HUES48 (cell line): ENCODE results near the gene SNAP91.
"Not testable (repeated sequence)": the region's sequence is repeated elsewhere in the genome, so short reads cannot be mapped to it uniquely, and the experiment has no call there.

Experiments used
- H3K27ac ChIP-seq: one replicate; pipeline ENCODE4 v1.7.0; 2013; ENCODE audit warnings: low read depth, low read length, inconsistent platforms
- H3K27me3 ChIP-seq: 2 replicates; pipeline ENCODE4 v1.6.1; 2013; ENCODE audit warnings: mild to moderate bottlenecking, low read length; ENCODE audit not compliant: control insufficient read depth, insufficient read depth
- H3K36me3 ChIP-seq: 2 replicates; pipeline ENCODE4 v1.6.1; 2013; ENCODE audit warnings: low read length; ENCODE audit not compliant: control insufficient read depth, insufficient read depth
- H3K4me1 ChIP-seq: 2 replicates; pipeline ENCODE4 v1.6.1; 2013; ENCODE audit warnings: mild to moderate bottlenecking, low read length; ENCODE audit not compliant: control insufficient read depth, insufficient read depth
- H3K4me3 ChIP-seq: 2 replicates; pipeline ENCODE4 v1.5.1; 2013; ENCODE audit warnings: mild to moderate bottlenecking, low read depth, low read length
- H3K9ac ChIP-seq: 2 replicates; pipeline ENCODE4 v1.6.1; 2013; ENCODE audit warnings: mild to moderate bottlenecking, low read depth, low read length, moderate library complexity
- H3K9me3 ChIP-seq: 2 replicates; pipeline ENCODE4 v1.6.1; 2013; ENCODE audit warnings: low read length; ENCODE audit not compliant: control insufficient read depth, insufficient read depth

The SNAP91 gene

DNA sequence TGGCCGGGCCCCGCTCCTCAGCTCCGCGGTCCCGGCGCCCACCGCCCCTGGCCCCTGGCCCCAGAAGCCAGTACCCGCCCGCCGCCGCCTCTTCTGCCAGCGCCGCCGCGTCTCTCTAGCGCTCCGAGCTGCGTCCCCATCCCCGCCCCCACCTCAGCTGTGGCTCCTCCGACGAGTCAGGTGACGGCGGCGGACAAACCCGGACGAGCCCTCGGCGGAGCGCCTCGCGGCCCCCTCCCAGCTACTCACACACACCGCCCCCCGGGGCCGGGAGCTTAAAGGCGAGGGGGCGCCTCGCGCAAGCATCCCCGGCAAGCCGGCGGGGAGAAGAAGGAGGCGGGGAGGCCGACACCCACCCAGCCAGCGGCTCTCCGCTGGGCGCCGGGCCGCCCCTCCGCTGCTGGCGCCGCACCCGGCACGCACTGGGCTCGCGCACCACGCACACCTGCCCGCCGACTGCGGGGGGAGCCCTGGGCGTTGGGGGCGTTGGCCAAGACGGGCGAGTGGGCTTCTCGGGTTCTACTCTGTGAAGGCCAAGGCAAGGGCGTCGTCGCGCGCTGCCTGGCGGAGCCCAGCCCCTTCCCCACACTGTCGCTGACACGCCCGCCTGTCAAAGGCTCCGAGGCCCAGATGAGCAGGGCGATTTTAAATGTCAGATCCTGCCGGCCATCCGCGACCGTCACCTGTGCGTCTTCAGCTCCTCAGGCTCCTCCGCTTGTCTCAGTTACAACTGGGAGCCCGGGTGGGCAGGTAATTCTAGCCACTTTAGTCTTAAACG, at the start of gene SNAP91:
SNAP91 (minus strand) TSS at position 132 of the 778 bp plus-strand sequence. CDS start 1,174 bp downstream, outside the sequence.
- Histone ChIP-seq H3K9me3 (no peaks in the 10 kb centered on the region), H3K9ac (no peak within 1 kb of the TSS), H3K27me3 (peaks cover 57% of the 10 kb centered on the region), H3K27ac (no peak within 1 kb of the TSS), H3K4me1 (peaks cover 3% of the 10 kb centered on the region; the same call in 1 of the 2 replicates), H3K36me3 (no peaks in the 10 kb centered on the region), H3K4me3 (peak within 1 kb of the TSS; percentile 65)

GRCh38 chr6:83758533-83758932, 49.6 kb upstream of the SNAP91 start:
- H3K27me3 ChIP-seq = no peaks in the 10 kb centered on the region
- H3K4me1 ChIP-seq = 0 out of 2 replicates have a peak, but pooled peaks cover 4% of the 10 kb centered on the region
- no peak overlapping the region for H3K9ac ChIP-seq
- no peak overlapping the region for H3K4me3 ChIP-seq
- H3K27ac ChIP-seq = no peak overlapping the region
- H3K9me3 ChIP-seq = no peaks in the 10 kb centered on the region
- no peaks in the 10 kb centered on the region for H3K36me3 ChIP-seq

DNA sequence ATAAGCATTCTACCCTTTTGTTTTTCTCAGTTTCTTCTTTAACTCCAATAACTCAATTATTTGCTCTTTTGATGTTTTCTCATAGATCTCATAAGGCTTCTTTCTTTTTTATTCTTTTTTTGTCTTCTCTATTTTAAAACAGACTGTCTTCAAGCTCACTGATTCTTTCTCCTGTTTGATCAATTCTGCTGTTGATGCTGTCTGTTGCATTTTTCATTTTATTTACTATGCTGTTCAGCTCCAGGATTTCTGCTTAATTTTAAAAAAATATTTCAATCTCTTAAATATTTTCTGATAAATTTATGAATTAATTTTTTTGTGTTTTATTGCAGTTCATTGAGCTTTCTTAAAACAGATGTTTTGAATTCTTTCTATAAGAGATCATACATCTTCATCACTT, 48.1 kb upstream of the SNAP91 start:
- Histone ChIP-seq H3K36me3 (no peaks in the 10 kb centered on the region), H3K9me3 (no peaks in the 10 kb centered on the region), H3K27me3 (no peaks in the 10 kb centered on the region), H3K4me1 (no peaks in the 10 kb centered on the region), H3K27ac (no peak overlapping the region), H3K9ac (no peak overlapping the region), H3K4me3 (no peak overlapping the region)

GRCh38 chr6:83756565-83756964, 47.7 kb upstream of the SNAP91 start:
- Histone ChIP-seq H3K36me3 (no peaks in the 10 kb centered on the region), H3K27ac (no peak overlapping the region), H3K9ac (no peak overlapping the region), H3K9me3 (no peaks in the 10 kb centered on the region), H3K27me3 (no peaks in the 10 kb centered on the region), H3K4me1 (no peaks in the 10 kb centered on the region), H3K4me3 (no peak overlapping the region)

DNA sequence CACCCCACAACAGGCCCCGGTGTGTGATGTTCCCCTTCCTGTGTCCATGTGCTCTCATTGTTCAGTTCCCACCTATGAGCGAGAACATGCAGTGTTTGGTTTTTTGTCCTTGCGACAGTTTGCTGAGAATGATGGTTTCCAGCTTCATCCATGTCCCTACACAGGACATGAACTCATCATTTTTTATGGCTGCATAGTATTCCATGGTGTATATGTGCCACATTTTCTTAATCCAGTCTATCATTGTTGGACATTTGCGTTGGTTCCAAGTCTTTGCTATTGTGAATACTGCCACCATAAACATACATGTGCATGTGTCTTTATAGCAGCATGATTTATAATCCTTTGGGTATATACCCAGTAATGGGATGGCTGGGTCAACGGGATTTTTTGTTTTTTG, 43.5 kb upstream of the SNAP91 start:
- not testable (repeated sequence) for H3K27ac ChIP-seq, H3K9ac ChIP-seq, H3K36me3 ChIP-seq

DNA sequence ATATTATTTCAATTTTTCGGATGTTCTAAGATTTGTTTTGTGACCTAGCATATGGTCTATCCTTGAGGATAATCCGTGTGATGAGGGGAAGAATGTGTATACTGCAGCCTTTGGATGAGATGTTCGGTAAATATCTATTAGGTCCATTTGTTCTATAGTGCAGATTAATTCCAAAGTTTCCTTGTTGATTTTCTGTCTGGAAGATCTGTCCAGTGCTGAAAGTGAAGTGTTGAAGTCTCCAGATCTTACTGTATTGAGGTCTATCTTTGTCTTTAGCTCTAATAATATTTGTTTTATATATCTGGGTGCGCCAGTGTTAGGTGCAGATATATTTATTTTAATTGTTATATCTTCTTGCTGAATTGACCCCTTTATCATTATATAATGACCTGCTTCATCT, 32.2 kb upstream of the SNAP91 start:
- no peaks in the 10 kb centered on the region for H3K27me3 ChIP-seq
- no peak overlapping the region for H3K9ac ChIP-seq
- no peaks in the 10 kb centered on the region for H3K36me3 ChIP-seq
- no peak overlapping the region for H3K4me3 ChIP-seq
- H3K4me1 ChIP-seq = no peaks in the 10 kb centered on the region
- H3K9me3 ChIP-seq = no peaks in the 10 kb centered on the region
- H3K27ac ChIP-seq = no peak overlapping the region

More for the DNA sequence above, 43.5 kb upstream of the SNAP91 start:
- H3K4me3 ChIP-seq, H3K27me3 ChIP-seq, H3K4me1 ChIP-seq, H3K9me3 ChIP-seq: not testable (repeated sequence)

GRCh38 chr6:83735461-83735860, 26.6 kb upstream of the SNAP91 start:
- Histone ChIP-seq H3K4me3 (no peak overlapping the region), H3K27ac (no peak overlapping the region), H3K36me3 (no peaks in the 10 kb centered on the region), H3K4me1 (no peaks in the 10 kb centered on the region), H3K9me3 (no peaks in the 10 kb centered on the region), H3K9ac (no peak overlapping the region), H3K27me3 (no peaks in the 10 kb centered on the region)

- no peaks in the 10 kb centered on the region for H3K36me3 ChIP-seq
- no peak overlapping the region for H3K27ac ChIP-seq
- no peak overlapping the region for H3K4me3 ChIP-seq
- H3K27me3 ChIP-seq = no peaks in the 10 kb centered on the region
- H3K9me3 ChIP-seq = no peaks in the 10 kb centered on the region
- H3K9ac ChIP-seq = no peak overlapping the region
- no peaks in the 10 kb centered on the region for H3K4me1 ChIP-seq
These were observed 21.0 kb upstream of the SNAP91 start for GRCh38 chr6:83729871-83730270.

GRCh38 chr6:83722876-83723275, 14.0 kb upstream of the SNAP91 start:
- Histone ChIP-seq H3K4me3 (no peak overlapping the region), H3K4me1 (no peaks in the 10 kb centered on the region), H3K27me3 (no peaks in the 10 kb centered on the region), H3K9ac (no peak overlapping the region), H3K27ac (no peak overlapping the region), H3K36me3 (no peaks in the 10 kb centered on the region), H3K9me3 (no peaks in the 10 kb centered on the region)

- Histone ChIP-seq H3K4me3 (no peak overlapping the region), H3K9me3 (0 out of 2 replicates have a peak, but pooled peaks cover 5% of the 10 kb centered on the region), H3K36me3 (no peaks in the 10 kb centered on the region), H3K27me3 (no peaks in the 10 kb centered on the region), H3K9ac (no peak overlapping the region), H3K4me1 (no peaks in the 10 kb centered on the region), H3K27ac (no peak overlapping the region)
These were observed 8.9 kb upstream of the SNAP91 start for GRCh38 chr6:83717809-83718208.

DNA sequence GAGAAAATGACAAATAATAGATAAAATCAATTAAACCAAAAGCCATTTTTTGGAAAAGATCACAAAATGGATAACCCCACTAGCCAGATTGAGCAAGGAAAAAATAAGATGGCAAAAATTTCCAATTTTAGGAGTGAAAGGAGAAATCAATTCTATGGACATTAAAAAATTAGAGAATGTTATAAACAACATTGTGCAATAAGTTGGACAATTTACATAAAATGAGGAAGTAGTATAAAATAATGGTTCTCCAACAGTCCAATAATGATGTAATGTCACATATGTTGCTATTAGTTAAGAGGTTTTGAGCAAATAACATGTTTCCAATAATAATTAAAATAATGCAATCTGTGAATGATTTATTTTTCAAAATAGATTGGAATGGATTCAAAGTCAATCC, 3.1 kb upstream of the SNAP91 start:
- Histone ChIP-seq H3K4me3 (no peak overlapping the region), H3K9ac (no peak overlapping the region), H3K36me3 (no peaks in the 10 kb centered on the region), H3K4me1 (peaks cover 3% of the 10 kb centered on the region; the same call in 1 of the 2 replicates), H3K9me3 (no peaks in the 10 kb centered on the region), H3K27me3 (peaks cover 40% of the 10 kb centered on the region), H3K27ac (no peak overlapping the region)
